Measurements from ENCODE around the gene BANF2. TPM values are rescaled to one million over a fixed set of nuclear protein-coding genes. Genes with fewer than 3 reads are reported as not detected.

The BANF2 gene
- total RNA-seq, 1 experiment from 2014 or later, result not detected

DNA sequence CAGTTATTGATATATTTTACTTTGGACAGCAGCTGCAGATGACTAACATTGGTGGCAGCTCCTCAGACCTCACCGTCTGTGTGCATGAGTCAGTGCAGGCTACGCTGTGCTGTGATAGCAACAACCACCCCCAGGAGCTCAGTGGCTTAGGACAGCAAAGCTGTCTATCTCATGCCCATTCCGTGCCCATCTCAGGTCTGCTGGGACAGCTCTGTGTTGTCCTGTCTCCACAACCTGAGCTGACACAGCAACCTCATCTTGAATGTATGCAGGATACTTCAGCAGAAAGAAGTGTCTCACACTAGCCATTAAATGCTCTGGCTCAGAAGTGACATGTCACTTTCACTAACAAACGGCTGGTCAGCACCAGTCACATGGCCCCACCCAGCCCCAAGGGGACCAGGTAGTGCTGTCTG lies 47.7 kb downstream of the BANF2 start:
- no peaks in the 10 kb centered on the region for H3K27me3 ChIP-seq (ENCODE audit: insufficient read depth, low read length)
- H3T11ph ChIP-seq (ENCODE audit: low read length), result no peak overlapping the region
- no peak overlapping the region for H2AFZ ChIP-seq (ENCODE audit: low read length)
- TF ChIP-seq, protein P1, sequence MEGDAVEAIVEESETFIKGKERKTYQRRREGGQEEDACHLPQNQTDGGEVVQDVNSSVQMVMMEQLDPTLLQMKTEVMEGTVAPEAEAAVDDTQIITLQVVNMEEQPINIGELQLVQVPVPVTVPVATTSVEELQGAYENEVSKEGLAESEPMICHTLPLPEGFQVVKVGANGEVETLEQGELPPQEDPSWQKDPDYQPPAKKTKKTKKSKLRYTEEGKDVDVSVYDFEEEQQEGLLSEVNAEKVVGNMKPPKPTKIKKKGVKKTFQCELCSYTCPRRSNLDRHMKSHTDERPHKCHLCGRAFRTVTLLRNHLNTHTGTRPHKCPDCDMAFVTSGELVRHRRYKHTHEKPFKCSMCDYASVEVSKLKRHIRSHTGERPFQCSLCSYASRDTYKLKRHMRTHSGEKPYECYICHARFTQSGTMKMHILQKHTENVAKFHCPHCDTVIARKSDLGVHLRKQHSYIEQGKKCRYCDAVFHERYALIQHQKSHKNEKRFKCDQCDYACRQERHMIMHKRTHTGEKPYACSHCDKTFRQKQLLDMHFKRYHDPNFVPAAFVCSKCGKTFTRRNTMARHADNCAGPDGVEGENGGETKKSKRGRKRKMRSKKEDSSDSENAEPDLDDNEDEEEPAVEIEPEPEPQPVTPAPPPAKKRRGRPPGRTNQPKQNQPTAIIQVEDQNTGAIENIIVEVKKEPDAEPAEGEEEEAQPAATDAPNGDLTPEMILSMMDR (conservative IDR thresholded peaks at IDR 0.05), result no peak
- H2BK20ac ChIP-seq (ENCODE audit: low read depth, low read length, poor library complexity, severe bottlenecking), result no peak overlapping the region
- no peak overlapping the region for H2BK15ac ChIP-seq (ENCODE audit: low read depth, low read length)
- no peak overlapping the region for H3K27ac Mint-ChIP-seq
- H3K23ac ChIP-seq (ENCODE audit: insufficient read length, low read depth, low read length), result no peak overlapping the region
- H2AK5ac ChIP-seq (ENCODE audit: insufficient read length, low read length), result no peak overlapping the region
- H3K4ac ChIP-seq (ENCODE audit: low read depth, low read length), result no peak overlapping the region
- H3K27ac ChIP-seq (ENCODE audit: insufficient read length, low read depth, low read length), result no peak overlapping the region
- H3K27me3 Mint-ChIP-seq (ENCODE audit: low read depth), result peaks cover 2% of the 10 kb centered on the region; the same call in 1 of the 2 replicates
- H3K18ac ChIP-seq (ENCODE audit: insufficient read length, low read depth, low read length), result no peak overlapping the region
- H4K5ac ChIP-seq (ENCODE audit: insufficient read length, low read depth, low read length), result no peak overlapping the region
- H3K9me3 Mint-ChIP-seq, result peaks cover 0 to 3% of the 10 kb centered on the region in 2 experiments; a peak in 1 of 5 replicates
- no peak overlapping the region for H2BK12ac ChIP-seq (ENCODE audit: insufficient read length, low read depth, low read length)
- peaks cover 33 to 35% of the 10 kb centered on the region in 2 experiments for H3K4me1 Mint-ChIP-seq
- H3K4me2 ChIP-seq (ENCODE audit: insufficient read depth, insufficient read length, low read length), result no peak overlapping the region
- no peak overlapping the region for H2BK120ac ChIP-seq (ENCODE audit: low read depth, low read length, poor library complexity, severe bottlenecking)
- H3K9ac ChIP-seq (ENCODE audit: extremely low read depth, insufficient read length, low read length), result no peak overlapping the region
- H4K91ac ChIP-seq (ENCODE audit: insufficient read length, low read depth, low read length), result no peak overlapping the region
- no peak overlapping the region for H2BK5ac ChIP-seq (ENCODE audit: insufficient read length, low read length)
- no peaks in the 10 kb centered on the region for H3K23me2 ChIP-seq (ENCODE audit: insufficient read length, low read depth, low read length, poor library complexity, severe bottlenecking)
- no peaks in the 10 kb centered on the region for H4K20me1 ChIP-seq (ENCODE audit: control insufficient read depth, insufficient read depth, insufficient read length)
- H4K8ac ChIP-seq (replicated peaks; ENCODE audit: insufficient read length, low read depth, low read length), result no peak overlapping the region
- no peak overlapping the region for H3K56ac ChIP-seq (ENCODE audit: insufficient read length, low read depth, low read length)
- no peaks in the 10 kb centered on the region for H3K36me3 Mint-ChIP-seq (ENCODE audit: insufficient read depth in 1 of 3, low read depth in 3 of 3)
- no peaks in the 10 kb centered on the region; the same call in 1 of the 2 replicates for H3K4me1 ChIP-seq (ENCODE audit: insufficient read depth, low read length)
- DNase-seq, result no peak
- H3K79me2 ChIP-seq (ENCODE audit: insufficient read depth, low read length), result no peaks in the 10 kb centered on the region
- H3K9me3 ChIP-seq (ENCODE audit: control insufficient read depth, low read depth, low read length), result no peaks in the 10 kb centered on the region
- no peak overlapping the region for H3K14ac ChIP-seq (ENCODE audit: insufficient read depth, low read length)
- no peak overlapping the region for H3K4me3 Mint-ChIP-seq
- no peaks in the 10 kb centered on the region for H3K79me1 ChIP-seq (ENCODE audit: insufficient read depth, low read depth, low read length, poor library complexity, severe bottlenecking)
- WGBS (ENCODE audit: extremely low coverage, insufficient read length, low lambda C conversion rate), result no CpG with 5 or more reads among the region's 4 CpGs
